ENCODE measurements around the gene SPHK2.

The SPHK2 gene

DNA sequence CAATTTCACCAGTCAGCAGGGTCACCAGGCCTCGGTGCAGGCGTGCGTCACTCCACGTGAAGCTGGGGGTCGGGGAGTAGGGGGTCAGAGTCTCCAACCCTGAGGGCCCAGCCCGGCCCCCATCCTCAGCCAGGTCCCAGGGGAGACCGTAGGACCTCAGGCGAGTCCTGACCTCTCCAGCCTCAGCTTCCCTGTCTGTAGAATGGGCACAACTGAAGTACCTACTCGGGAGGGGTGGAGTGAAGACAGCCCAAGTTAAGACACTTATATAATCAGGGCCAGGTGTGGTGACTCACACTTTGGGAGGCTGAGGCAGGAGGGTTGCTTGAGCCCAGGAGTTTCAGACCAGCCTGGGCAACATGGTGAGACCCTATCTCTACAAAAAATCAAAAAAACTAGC, 15.5 kb upstream of the SPHK2 start:
- DNase-seq: no peak

- DNase-seq: no peak
Measured at GRCh38 chr19:48606463-48607358, 12.6 kb upstream of the SPHK2 start, which contains the start of gene SPACA4. Gene SPACA4, plus strand, starts transcription at chr19:48606742. Its CDS starts 237 bp downstream, at chr19:48606979.

- no peak for DNase-seq
Measured at GRCh38 chr19:48607359-48607755, 11.9 kb upstream of the SPHK2 start.

DNA sequence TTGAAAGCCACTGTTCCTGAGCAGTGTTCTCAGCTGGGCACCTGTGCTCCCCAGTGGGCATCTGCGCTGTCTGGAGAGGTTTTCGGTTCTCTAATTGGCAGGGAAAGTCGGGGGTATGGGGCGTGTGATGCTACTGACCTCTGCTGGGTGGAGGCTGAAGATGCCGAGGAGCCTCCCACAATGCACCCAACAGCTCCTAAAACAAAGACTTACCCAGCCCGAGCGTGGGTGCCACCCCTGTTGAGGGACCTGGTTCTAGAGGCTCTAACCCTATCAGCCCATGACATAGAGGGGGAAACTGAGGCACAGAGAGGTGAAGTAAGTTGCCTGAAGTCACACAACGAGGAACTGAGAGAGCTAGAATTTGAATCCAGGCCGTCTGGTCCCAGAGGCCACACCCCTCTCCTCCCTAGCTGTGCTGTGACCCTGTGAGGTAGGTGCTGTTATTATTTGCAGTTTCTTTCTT, 10.5 kb upstream of the SPHK2 start:
- DNase-seq: peak; percentile 49 to 54

GRCh38 chr19:48609571-48610108, 9.7 kb upstream of the SPHK2 start:
- no peak for DNase-seq

DNA sequence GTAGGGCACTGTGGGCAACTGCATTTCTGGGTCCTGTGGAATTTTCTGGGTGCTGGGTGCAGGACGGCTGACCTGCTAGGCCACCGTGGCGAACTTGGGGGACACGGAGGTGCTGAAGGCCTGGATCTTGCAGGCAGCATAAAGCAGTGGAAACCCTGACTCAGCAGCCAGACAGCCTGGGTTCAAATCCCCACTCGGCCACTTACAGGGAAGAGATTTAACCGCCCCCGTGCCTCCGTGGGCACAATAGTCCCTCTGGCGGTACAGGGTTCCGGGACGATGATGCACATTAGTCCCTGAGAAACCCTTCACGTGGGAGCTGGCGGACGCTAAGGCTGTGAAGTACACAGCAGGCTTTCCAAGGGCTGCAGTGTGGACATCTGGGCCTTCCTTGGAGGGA, 7.4 kb upstream of the SPHK2 start:
- DNase-seq: no peak

DNA sequence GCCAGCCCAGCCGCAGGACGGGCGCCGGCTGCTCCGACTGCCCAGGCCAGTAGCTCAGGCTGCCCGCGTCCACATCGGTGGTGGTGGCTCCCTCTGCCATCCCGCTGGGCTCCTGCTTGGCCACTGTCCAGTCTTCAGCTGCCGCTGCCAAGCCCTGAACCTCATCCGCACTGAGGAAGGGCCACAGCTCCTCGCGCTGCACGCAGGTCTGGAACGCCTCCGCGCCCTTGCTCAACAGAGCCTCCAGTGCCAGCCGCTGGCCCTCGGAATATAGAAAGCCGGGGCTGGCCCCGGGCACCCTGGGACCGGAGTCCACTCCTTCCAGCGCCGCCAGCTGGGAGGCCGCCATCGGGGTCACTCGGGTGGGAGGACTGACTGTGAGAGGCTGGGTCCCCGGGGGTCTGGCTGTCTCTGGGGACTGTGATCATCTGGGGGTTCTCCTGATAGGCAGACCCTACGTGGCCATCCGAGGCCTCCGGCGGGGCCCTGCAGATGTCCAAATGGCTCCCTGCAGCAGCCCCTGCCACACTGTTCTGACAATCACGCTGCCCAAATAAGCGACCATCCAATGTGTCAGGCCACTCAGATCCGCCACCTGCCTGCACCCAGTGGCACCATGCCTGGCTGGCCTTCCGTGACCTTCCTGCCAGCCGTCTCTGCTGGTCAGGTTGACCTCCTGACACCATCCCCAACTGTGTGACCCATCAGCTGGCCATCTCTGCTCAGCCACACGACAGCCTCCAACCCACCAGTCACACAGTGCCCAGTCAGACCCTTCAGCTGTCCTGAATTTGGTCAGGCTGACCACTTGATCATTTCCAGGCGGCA, 6.1 kb upstream of the SPHK2 start:
- no peak for DNase-seq

DNA sequence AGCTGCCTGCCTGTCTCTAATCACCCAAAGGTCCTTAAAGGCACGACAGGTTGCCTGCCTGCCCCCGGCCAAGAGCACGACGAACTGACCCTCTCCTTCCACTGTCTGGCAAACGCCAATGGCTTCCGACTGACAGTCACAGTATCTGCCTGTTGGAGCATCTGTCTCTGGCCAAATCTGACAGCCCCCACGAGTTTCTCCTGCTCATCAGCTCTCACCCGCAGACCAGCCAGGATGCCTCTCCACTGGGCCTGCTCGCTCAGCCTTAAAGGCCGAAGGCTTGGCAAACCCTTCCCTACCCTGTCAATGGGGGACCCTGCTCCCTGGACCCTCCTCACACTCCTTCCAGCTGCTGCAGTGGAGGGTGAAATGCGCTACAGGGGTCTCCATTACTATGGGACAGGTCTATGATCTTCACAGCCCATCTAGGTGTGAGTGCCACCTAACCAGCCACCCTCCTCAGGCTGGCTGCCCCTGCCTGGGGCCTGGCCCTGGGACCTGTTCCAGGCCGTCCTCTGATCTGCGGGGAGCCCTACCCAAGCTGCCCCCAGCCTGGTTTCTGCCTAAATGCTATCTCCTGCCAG, 5.4 kb upstream of the SPHK2 start:
- no peak for DNase-seq

- DNase-seq: no peak
Measured at GRCh38 chr19:48614436-48615230, 4.7 kb upstream of the SPHK2 start, which contains the start of gene FAM83E. Gene FAM83E, minus strand, starts transcription at chr19:48615076. Its CDS starts 1,704 bp downstream, at chr19:48613372.

- DNase-seq: no peak
Measured at GRCh38 chr19:48615231-48616040, 3.9 kb upstream of the SPHK2 start.

GRCh38 chr19:48616041-48616436, 3.3 kb upstream of the SPHK2 start:
- DNase-seq: no peak

GRCh38 chr19:48616491-48617056, 2.7 kb upstream of the SPHK2 start:
- DNase-seq: no peak

GRCh38 chr19:48617146-48617937, 2.0 kb upstream of the SPHK2 start:
- DNase-seq: no peak

- no peak for DNase-seq
Measured at GRCh38 chr19:48618278-48618915, 909 bp upstream of the SPHK2 start.

GRCh38 chr19:48619692-48620585, 633 bp downstream of the SPHK2 start:
- DNase-seq: no peak

DNA sequence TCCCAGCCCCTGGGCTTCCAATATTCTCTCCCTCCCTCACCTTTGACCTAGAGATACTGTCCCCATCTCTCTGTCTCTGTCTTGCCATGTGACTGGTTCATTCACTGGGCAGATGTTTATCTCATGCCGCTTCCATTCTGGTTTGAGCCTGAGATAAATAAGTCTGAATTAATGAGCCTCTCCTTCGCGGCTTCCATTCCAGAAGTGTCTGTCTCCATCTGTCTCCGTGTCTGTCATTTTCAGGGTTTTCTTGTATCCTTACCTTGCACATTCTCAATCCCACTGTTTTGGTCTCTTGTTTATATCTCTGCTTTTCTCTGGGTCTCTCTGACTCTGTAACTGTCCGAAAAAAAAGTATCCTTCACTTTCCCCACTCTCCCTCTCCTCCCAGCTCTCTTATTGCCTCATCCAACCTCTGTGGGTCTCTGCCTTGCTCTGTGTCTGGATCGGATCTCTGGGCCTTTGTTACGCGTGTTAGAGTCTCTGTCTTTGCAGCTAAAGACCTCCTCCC, 4.3 kb downstream of the SPHK2 start:
- no peak for DNase-seq

DNA sequence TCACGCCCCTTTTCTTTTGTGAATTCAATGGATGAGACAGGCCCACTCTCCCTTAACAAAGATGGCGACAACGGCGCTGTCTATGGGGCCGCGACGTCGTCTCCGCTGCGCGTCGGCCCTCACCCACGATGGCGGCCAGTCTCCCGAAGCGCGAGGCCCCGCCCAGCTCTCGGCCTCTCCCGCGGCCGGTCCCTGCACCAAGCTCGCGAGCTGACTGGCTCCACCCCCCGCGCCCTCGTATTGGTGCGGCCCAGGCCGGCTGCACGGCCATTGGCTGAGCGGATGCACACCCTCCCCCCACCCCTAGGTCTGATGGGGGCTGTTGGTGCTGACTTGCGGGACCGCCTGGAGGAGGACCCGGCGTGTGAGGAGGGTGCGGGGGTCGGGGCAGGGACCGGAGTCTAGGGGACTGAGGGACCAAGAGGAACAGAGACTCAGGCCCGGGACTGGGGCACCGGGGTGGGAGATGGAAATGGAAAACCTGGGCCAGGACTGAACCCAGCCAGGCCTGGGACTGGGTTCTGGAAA, 4.8 kb downstream of the SPHK2 start:
- peak; percentile 95 to 96 for DNase-seq

All from activated CD4-positive, alpha-beta T cell treated with anti-CD3 and anti-CD28 coated beads, Interleukin-2, amount 50 U/mL, for 4 hours (primary cell).